Cardiac muscle cell (in vitro differentiated cells and primary cell): ENCODE results near the gene DGCR6L. TPM values are rescaled to one million over a fixed set of nuclear protein-coding genes. Genes with fewer than 3 reads are reported as not detected.
A peak's percentile ranks its signal among the peaks of the same experiment; 100 is the strongest.
"Not testable (repeated sequence)": the region's sequence is repeated elsewhere in the genome, so short reads cannot be mapped to it uniquely, and the experiment has no call there.

ENCODE experiments used
- DNase-seq, 2 donors: peaks; one replicate each; pipeline versions ENCODE4 v3.0.0 to v3.0.0-alpha.2; 2010 to 2017; ENCODE audit warnings: low read depth in 1 of 2, low spot score in 1 of 2
- H3K27ac ChIP-seq: fragments of 200-600 bp; sonication (generic); 2 replicates; pipeline ENCODE4 v1.5.1; 2016
- H3K27me3 ChIP-seq: fragments of 200-600 bp; sonication (generic); 2 replicates; pipeline ENCODE4 v1.6.0; 2016; ENCODE audit warnings: control low read depth
- H3K36me3 ChIP-seq: fragments of 200-600 bp; sonication (generic); 2 replicates; pipeline ENCODE4 v1.5.1; 2016; ENCODE audit warnings: control low read depth
- H3K4me1 ChIP-seq: fragments of 200-600 bp; sonication (generic); 2 replicates; pipeline ENCODE4 v1.8.1; 2017; ENCODE audit warnings: low read depth, mild to moderate bottlenecking, mixed run types
- H3K4me3 ChIP-seq: fragments of 200-600 bp; sonication (generic); 2 replicates; pipeline ENCODE4 v1.5.1; 2016; ENCODE audit warnings: mild to moderate bottlenecking
- H3K9me3 ChIP-seq: fragments of 200-600 bp; sonication (generic); 2 replicates; pipeline ENCODE4 v1.5.1; 2017; ENCODE audit warnings: low read depth, mild to moderate bottlenecking, control low read depth
- CTCF ChIP-seq: IDR thresholded peaks from 2 replicates; pipeline ENCODE4 v1.5.1; 2012; ENCODE audit warnings: low read depth, mild to moderate bottlenecking, low read length
- polyA plus RNA-seq: library from polyadenylated mRNA; unstranded; fragments of >200 nt; fragmentation: Nextera tagmentation; extraction: Ambion mirVana; gene quantifications from 2 replicates; pipeline ENCODE4 v1.2.1, GENCODE V29; 2016
- total RNA-seq: library from RNA; depleted of rRNA; stranded (reverse); fragments of >200 nt; gene quantifications from 2 replicates; pipeline ENCODE4 v1.2.3, GENCODE V29; 2016

DGCR6L gene
- total and polyA plus RNA-seq, 2 experiments from 2014 or later, result 89.6 to 157 TPM

DNA sequence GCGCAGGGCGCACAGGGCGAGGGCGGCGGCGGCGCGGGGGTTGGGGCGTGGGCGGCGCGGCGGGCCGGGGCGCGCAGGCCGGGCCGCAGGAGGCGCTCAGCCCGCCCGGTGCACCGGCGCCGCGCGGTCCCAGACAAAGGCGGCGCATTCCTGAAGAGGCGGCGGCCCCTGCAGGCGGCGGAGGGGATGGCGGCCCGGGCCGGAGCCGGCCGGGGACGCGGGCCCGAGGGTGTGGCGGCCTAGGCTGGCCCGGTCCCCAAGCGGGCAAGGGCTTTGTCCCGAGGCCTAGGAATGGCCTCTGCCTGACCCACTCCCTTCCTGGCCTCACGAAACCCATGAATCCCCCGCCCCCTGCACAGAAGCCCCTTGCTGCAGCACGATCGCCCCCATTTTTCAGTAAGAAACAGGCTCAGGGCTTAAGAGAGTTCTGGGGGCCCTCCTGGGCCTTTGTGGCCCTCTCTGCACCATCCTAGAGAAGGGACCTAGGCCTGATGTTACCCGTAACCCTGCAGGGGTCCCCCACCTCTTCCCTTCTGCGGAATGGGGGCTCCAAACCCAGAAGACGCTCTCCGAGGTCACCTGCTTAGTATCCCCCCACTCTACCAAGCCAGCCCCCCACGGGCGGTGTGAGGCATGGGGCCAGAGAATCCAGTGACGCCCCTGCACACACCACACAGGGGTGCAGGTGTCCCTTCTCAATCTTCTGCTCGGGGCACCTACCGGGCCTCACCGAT, 51.4 kb downstream of the DGCR6L start, which contains the start of gene RTN4R:
Gene RTN4R, minus strand, starts transcription at position 40 of the 734 bp plus-strand sequence. CDS start 226 bp downstream, outside the sequence.
- Histone ChIP-seq H3K4me1 (peaks cover under 1% of the 10 kb centered on the region), H3K27me3 (peaks cover 9% of the 10 kb centered on the region), H3K4me3 (peak within 1 kb of the TSS; percentile 56), H3K9me3 (no peaks in the 10 kb centered on the region), H3K36me3 (no peaks in the 10 kb centered on the region), H3K27ac (no peak within 1 kb of the TSS)
- peak; percentile 50 to 80 for DNase-seq
- peak; percentile 62 for TF ChIP-seq CTCF

DNA sequence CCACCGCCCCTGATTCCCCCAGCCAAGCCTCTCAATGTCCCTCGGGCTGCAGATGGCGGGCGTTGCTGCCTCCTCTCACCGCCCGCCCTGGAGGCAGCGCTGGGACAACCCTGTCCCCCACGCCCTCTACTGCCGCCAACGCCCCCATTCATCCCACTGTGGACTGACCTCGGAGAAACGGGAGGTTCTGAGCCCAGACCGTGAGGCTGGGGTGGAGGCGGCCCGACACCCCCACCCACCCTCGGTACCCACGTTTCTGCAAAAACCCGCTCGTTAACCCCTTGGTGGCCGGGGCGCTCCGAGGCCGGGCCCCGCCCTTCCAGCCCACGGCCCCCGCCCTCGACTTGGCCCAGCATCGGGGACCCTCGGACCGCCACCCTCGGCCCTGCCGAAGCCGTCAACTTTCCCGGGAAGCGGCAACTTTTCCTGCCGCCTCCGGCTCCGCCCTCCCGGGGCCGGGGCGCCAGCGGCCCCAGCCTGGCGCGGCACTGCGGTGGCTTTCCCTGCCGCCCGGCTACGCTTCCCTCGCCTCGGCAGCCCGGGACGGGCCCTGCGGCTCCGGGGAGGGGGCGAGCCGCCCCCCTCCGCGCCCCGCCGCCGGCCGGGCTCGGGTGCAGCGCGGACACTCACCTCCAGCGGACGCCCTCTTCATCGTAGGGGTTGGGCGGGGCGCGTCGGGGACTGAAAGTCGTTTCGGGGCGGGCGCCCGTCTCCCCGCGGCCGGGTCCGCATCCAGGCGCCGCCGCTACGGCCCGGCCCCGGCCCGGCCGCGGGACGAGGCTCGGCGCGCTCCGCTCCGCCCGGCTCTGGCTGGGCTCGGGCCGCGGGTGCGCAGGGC, 52.2 kb downstream of the DGCR6L start:
- H3K27me3 ChIP-seq, result peaks cover 9% of the 10 kb centered on the region
- no peak for TF ChIP-seq CTCF
- H3K36me3 ChIP-seq, result no peaks in the 10 kb centered on the region
- H3K4me3 ChIP-seq, result peak overlapping the region; percentile 56
- peak in 1 of 2 donors; percentile 34 for DNase-seq
- no peak overlapping the region for H3K27ac ChIP-seq
- H3K9me3 ChIP-seq, result no peaks in the 10 kb centered on the region
- H3K4me1 ChIP-seq, result no peaks in the 10 kb centered on the region

- not testable (repeated sequence) for H3K4me1 ChIP-seq, H3K4me3 ChIP-seq, DNase-seq
Measured at GRCh38 chr22:20266667-20267440, 53.0 kb downstream of the DGCR6L start.

DNA sequence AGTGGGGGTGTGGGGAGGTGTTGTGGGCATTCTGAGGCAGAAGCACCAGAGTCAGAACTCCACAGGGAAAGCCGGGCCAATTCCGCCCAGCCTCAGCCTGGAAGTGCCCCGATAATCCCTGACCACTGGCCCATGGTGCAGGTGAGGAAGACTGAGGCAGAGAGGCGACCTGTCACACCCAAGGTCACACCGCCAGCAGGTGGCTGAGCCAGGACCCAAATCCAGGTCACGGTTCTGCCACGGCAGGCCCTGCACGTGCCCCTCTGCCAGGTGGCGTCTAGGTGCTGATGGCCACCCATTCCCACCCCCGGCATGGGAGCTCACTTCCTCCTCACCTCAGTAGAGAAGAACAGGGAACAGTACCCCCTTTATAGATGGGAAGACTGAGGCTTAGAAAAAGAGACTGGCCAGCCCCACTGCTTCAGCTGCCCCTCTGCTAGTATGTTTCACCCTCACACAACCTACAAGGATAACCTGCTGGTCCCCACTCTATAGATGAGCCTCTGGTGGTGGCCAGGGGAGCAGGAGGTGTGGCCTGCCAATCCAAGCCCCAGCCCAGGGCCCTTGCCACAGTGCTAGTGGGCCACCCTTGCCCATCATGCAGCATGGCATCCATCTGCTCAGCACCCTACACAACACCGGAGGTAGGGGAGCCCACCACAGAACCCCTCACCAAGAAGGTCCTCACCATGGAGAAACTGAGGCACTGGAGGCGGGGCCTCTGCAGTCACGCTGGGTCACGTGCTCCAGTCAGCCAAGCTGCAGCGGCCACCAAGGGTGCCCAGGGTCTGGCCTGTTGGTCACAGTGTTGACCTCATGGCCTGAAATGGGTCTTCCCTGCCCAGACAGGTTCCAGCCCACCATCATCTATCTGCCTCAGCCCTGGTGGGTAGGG, 53.8 kb downstream of the DGCR6L start:
- H3K4me1 ChIP-seq, result not testable (repeated sequence)

More at GRCh38 chr22:20266667-20267440, 53.0 kb downstream of the DGCR6L start:
- not testable (repeated sequence) for H3K36me3 ChIP-seq, H3K27ac ChIP-seq, H3K27me3 ChIP-seq, H3K9me3 ChIP-seq

GRCh38 chr22:20264614-20265452, 55.0 kb downstream of the DGCR6L start:
- Histone ChIP-seq H3K36me3 (no peaks in the 10 kb centered on the region), H3K27me3 (peaks cover 9% of the 10 kb centered on the region), H3K9me3 (no peaks in the 10 kb centered on the region), H3K4me3 (no peak overlapping the region), H3K27ac (no peak overlapping the region), H3K4me1 (no peaks in the 10 kb centered on the region)
- TF ChIP-seq CTCF, result no peak
- no peak for DNase-seq

More for the DNA sequence above, 53.8 kb downstream of the DGCR6L start:
- not testable (repeated sequence) for H3K4me3 ChIP-seq, H3K27me3 ChIP-seq, DNase-seq, H3K27ac ChIP-seq, H3K9me3 ChIP-seq, H3K36me3 ChIP-seq

Other genes with a start within 250 kb of the DGCR6L start
- gene DGCR8, start 239.8 kb downstream of the DGCR6L start, total RNA-seq, result 23.8 and 34.2 TPM in 2 replicates
- gene DGCR8, start 239.8 kb downstream of the DGCR6L start, polyA plus RNA-seq, result 8.1 and 15.1 TPM in 2 replicates
- gene RANBP1, start 204.0 kb downstream of the DGCR6L start, total RNA-seq, result 252 and 373 TPM in 2 replicates
- gene RANBP1, start 204.0 kb downstream of the DGCR6L start, polyA plus RNA-seq, result 222 and 271 TPM in 2 replicates
- gene TRMT2A, start 202.8 kb downstream of the DGCR6L start, total RNA-seq, result 55.7 and 71.9 TPM in 2 replicates
- 76.5 and 77.7 TPM in 2 replicates for gene TRMT2A, start 202.8 kb downstream of the DGCR6L start, polyA plus RNA-seq
- 30.3 and 35.8 TPM in 2 replicates for gene ZDHHC8, start 188.3 kb downstream of the DGCR6L start, total RNA-seq
- gene ZDHHC8, start 188.3 kb downstream of the DGCR6L start, polyA plus RNA-seq, result 43.8 and 53.4 TPM in 2 replicates
- gene CCDC188, start 169.0 kb downstream of the DGCR6L start, total RNA-seq, result not detected in 2 replicates
- gene CCDC188, start 169.0 kb downstream of the DGCR6L start, polyA plus RNA-seq, result not detected in 2 replicates
- 5.3 and 9.8 TPM in 2 replicates for gene RTN4R, start 51.7 kb downstream of the DGCR6L start, total RNA-seq
- 5.2 and 7.4 TPM in 2 replicates for gene RTN4R, start 51.7 kb downstream of the DGCR6L start, polyA plus RNA-seq
- 35.6 and 90.9 TPM in 2 replicates for gene ZNF74, start 74.1 kb upstream of the DGCR6L start, total RNA-seq
- 24.4 and 30.1 TPM in 2 replicates for gene ZNF74, start 74.1 kb upstream of the DGCR6L start, polyA plus RNA-seq
- 42.0 and 66.1 TPM in 2 replicates for gene SCARF2, start 117.8 kb upstream of the DGCR6L start, total RNA-seq
- 38.0 and 67.4 TPM in 2 replicates for gene SCARF2, start 117.8 kb upstream of the DGCR6L start, polyA plus RNA-seq
- gene KLHL22, start 175.7 kb upstream of the DGCR6L start, total RNA-seq, result 53.3 and 55.0 TPM in 2 replicates
- 31.9 and 33.8 TPM in 2 replicates for gene KLHL22, start 175.7 kb upstream of the DGCR6L start, polyA plus RNA-seq
- gene MED15, start 187.6 kb upstream of the DGCR6L start, total RNA-seq, result 41.9 and 45.1 TPM in 2 replicates
- gene MED15, start 187.6 kb upstream of the DGCR6L start, polyA plus RNA-seq, result 45.3 and 59.5 TPM in 2 replicates